PC-9 (cell line): ENCODE data around the gene SLAMF8. TPM values are rescaled to one million over a fixed set of nuclear protein-coding genes. Genes with fewer than 3 reads are reported as not detected.

Experiments
- BruUV-seq: library from RNA; stranded (reverse); fragments of 400-500 nt; replicated peaks from 2 replicates; lab custom pipeline; 2021; lab: Mats Ljungman, UMichigan
- CTCF ChIA-PET: fragments of 300-600 bp; sonication (Branson Sonifier 250); formaldehyde crosslinking; loops from one replicate; lab custom pipeline; 2022; ENCODE audit warnings: antibody characterized with exemption; lab: Charles Lee
- POLR2A ChIA-PET: fragments of 300-600 bp; sonication (Branson Sonifier 250); formaldehyde crosslinking; loops from one replicate; lab custom pipeline; 2022; ENCODE audit warnings: antibody characterized with exemption; ENCODE audit not compliant: unreplicated experiment; lab: Charles Lee
- DNase-seq, 2 experiments: peaks; one replicate each; pipeline versions ENCODE4 v3.0.0 to v3.0.0-alpha.2; 2015 to 2022; ENCODE audit warnings: mixed read lengths in 1 of 2
- H2AFZ ChIP-seq: fragments of 200-600 bp; sonication (generic); 2 replicates; pipeline ENCODE4 v1.8.1; 2017; ENCODE audit warnings: antibody characterized with exemption
- H3F3A ChIP-seq: fragments of 200-600 bp; sonication (generic); 2 replicates; pipeline ENCODE4 v1.8.1; 2017; ENCODE audit warnings: antibody characterized with exemption, mild to moderate bottlenecking, low read depth; ENCODE audit not compliant: insufficient read depth
- H3K27ac ChIP-seq: fragments of 200-600 bp; sonication (generic); 2 replicates; pipeline ENCODE4 v1.6.1; 2016; ENCODE audit warnings: mixed run types
- H3K27me3 ChIP-seq: fragments of 200-600 bp; sonication (generic); 2 replicates; pipeline ENCODE4 v1.6.1; 2016; ENCODE audit warnings: low read depth, mixed run types; ENCODE audit not compliant: insufficient read depth
- H3K36me3 ChIP-seq: fragments of 200-600 bp; sonication (generic); 2 replicates; pipeline ENCODE4 v1.6.1; 2016; ENCODE audit warnings: low read depth, mixed run types
- H3K4me1 ChIP-seq: fragments of 200-600 bp; sonication (generic); replicated peaks from 2 replicates; pipeline ENCODE4 v1.6.1; 2016; ENCODE audit warnings: mixed run types; ENCODE audit not compliant: insufficient read depth
- H3K4me2 ChIP-seq: fragments of 200-600 bp; sonication (generic); 2 replicates; pipeline ENCODE4 v1.6.1; 2017; ENCODE audit warnings: mixed run types
- H3K4me3 ChIP-seq: fragments of 200-600 bp; sonication (generic); 2 replicates; pipeline ENCODE4 v1.6.1; 2016; ENCODE audit warnings: mixed run types
- H3K79me2 ChIP-seq: fragments of 200-600 bp; sonication (generic); 2 replicates; pipeline ENCODE4 v1.6.1; 2017; ENCODE audit warnings: low read depth, mixed run types
- H3K9me2 ChIP-seq: fragments of 200-600 bp; sonication (generic); 2 replicates; pipeline ENCODE4 v1.8.1; 2017; ENCODE audit warnings: mild to moderate bottlenecking; ENCODE audit not compliant: insufficient read depth
- H3K9me3 ChIP-seq: fragments of 200-600 bp; sonication (generic); 2 replicates; pipeline ENCODE4 v1.8.1; 2016; ENCODE audit warnings: low read depth; ENCODE audit not compliant: insufficient read depth
- H4K20me1 ChIP-seq: fragments of 200-600 bp; sonication (generic); 2 replicates; pipeline ENCODE4 v1.8.1; 2017; ENCODE audit not compliant: insufficient read depth
- EZH2 ChIP-seq: fragments of 200-600 bp; sonication (generic); IDR thresholded peaks from 2 replicates; pipeline ENCODE4 v1.8.0; 2017; ENCODE audit warnings: antibody characterized with exemption, low read depth
- intact Hi-C: fragments of 100-400 bp; cut with micrococcal nuclease; formaldehyde crosslinking; loops from one replicate; pipeline ENCODE4 v1.10.0; 2022; ENCODE audit not compliant: unreplicated experiment
- total RNA-seq: library from RNA; stranded (reverse); gene quantifications from 2 replicates; pipeline ENCODE4 v1.2.3, GENCODE V29; 2021
- TF ChIP-seq, protein P1 (sequence below): fragments of 200-600 bp; sonication (generic); conservative IDR thresholded peaks from 2 replicates; pipeline ENCODE4 v1.6.1; 2017; ENCODE audit warnings: mixed run types, antibody characterized with exemption, mild to moderate bottlenecking, moderate library complexity

The SLAMF8 gene
- total RNA-seq, 1 experiment from 2014 or later: not detected

DNA sequence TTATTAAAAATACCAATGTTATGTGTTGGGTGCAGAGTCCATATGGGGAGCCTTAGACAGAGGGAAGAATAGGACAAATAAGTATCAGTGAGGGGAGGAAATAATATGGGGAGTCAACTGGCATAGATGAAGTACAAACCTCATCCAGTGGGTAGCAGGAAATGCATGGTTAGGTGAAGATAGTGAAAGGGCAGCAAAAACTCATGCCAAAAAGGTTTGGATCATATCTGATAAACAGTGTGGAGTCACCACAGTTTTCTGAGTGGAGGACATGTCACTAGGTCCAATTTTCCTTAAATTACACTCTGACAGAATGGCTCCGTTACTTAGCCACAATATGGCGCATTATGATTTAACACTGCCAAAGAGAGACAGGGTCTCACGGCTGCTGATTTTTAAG, 35.6 kb upstream of the SLAMF8 start:
- Histone ChIP-seq H3K4me2 (no peak overlapping the region), H3K27ac (no peak overlapping the region), H4K20me1 (no peaks in the 10 kb centered on the region), H2AFZ (no peak overlapping the region), H3K9me2 (no peaks in the 10 kb centered on the region), H3K36me3 (no peaks in the 10 kb centered on the region), H3F3A (no peaks in the 10 kb centered on the region), H3K79me2 (no peaks in the 10 kb centered on the region), H3K4me3 (no peak overlapping the region), H3K9me3 (no peaks in the 10 kb centered on the region), H3K27me3 (peaks cover 12% of the 10 kb centered on the region; the same call in 1 of the 2 replicates), H3K4me1 (no peaks in the 10 kb centered on the region)
- ChIA-PET CTCF (no interaction called here), POLR2A (no interaction called here)
- no peak for DNase-seq
- TF ChIP-seq, protein P1, sequence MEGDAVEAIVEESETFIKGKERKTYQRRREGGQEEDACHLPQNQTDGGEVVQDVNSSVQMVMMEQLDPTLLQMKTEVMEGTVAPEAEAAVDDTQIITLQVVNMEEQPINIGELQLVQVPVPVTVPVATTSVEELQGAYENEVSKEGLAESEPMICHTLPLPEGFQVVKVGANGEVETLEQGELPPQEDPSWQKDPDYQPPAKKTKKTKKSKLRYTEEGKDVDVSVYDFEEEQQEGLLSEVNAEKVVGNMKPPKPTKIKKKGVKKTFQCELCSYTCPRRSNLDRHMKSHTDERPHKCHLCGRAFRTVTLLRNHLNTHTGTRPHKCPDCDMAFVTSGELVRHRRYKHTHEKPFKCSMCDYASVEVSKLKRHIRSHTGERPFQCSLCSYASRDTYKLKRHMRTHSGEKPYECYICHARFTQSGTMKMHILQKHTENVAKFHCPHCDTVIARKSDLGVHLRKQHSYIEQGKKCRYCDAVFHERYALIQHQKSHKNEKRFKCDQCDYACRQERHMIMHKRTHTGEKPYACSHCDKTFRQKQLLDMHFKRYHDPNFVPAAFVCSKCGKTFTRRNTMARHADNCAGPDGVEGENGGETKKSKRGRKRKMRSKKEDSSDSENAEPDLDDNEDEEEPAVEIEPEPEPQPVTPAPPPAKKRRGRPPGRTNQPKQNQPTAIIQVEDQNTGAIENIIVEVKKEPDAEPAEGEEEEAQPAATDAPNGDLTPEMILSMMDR: no peak
- no peak for TF ChIP-seq EZH2
- intact Hi-C loops: loop anchor here (10.0 kb wide), 1 partner anchor 584 kb away; no protein-coding TSS in a partner anchor
- no TSS peak for BruUV-seq

DNA sequence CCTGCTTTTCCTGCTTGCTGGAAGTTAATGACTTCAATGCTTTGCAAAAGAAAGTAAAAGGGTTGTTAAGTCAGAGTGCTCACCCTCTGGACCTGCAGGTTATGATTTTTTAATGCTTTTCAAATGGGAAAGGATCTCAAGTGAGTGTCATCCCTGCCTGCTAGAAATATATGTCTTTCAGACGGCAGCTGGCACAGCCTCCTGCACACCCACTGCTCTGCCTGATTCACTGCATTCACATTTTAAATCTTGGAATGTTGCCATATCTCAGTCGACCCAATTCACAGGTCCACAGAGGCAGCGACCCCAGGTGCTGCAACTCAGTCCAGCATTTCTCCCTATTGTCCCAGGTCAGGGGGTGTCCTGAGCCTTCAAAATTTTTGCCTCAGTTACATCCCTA, 35.2 kb upstream of the SLAMF8 start:
- no TSS peak for BruUV-seq
- no peaks in the 10 kb centered on the region for H3K9me3 ChIP-seq
- no peaks in the 10 kb centered on the region for H3K4me1 ChIP-seq
- H3K36me3 ChIP-seq: no peaks in the 10 kb centered on the region
- H4K20me1 ChIP-seq: no peaks in the 10 kb centered on the region
- intact Hi-C loops: loop anchor here (10.0 kb wide), 1 partner anchor 583 kb away; no protein-coding TSS in a partner anchor
- no peak for TF ChIP-seq EZH2
- TF ChIP-seq, protein P1: no peak
- ChIA-PET CTCF (no interaction called here), POLR2A (no interaction called here)
- H2AFZ ChIP-seq: no peak overlapping the region
- no peak overlapping the region for H3K4me3 ChIP-seq
- H3K79me2 ChIP-seq: no peaks in the 10 kb centered on the region
- H3K4me2 ChIP-seq: no peak overlapping the region
- DNase-seq: no peak
- peaks cover 13% of the 10 kb centered on the region; the same call in 1 of the 2 replicates for H3K27me3 ChIP-seq
- H3K27ac ChIP-seq: no peak overlapping the region
- H3F3A ChIP-seq: no peaks in the 10 kb centered on the region
- no peaks in the 10 kb centered on the region for H3K9me2 ChIP-seq

DNA sequence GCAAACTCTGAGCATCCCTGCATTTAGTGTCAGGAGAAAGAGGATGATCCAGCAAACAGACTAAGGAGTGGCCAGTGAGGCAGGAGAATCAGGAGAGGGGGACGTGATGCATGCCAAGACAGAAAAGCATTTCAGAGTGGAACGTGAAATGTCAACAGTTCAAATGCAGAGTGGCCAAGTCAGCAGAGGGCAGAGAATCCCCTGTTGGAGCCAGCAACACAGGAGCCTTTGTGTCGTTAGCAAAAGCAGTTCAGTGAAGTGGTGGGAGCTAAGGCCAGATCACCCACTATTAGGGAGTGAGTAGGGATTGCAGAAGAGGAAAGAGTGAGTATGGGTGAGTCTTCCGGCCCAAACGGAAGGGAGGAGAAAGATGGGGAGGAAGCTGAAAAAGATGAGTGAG, 31.1 kb upstream of the SLAMF8 start:
- no peaks in the 10 kb centered on the region for H3K9me2 ChIP-seq
- no TSS peak for BruUV-seq
- peaks cover 24% of the 10 kb centered on the region for H3K27me3 ChIP-seq
- H3K4me2 ChIP-seq: no peak overlapping the region
- DNase-seq: no peak
- TF ChIP-seq, protein P1: no peak
- no peak for TF ChIP-seq EZH2
- H4K20me1 ChIP-seq: no peaks in the 10 kb centered on the region
- H3K36me3 ChIP-seq: no peaks in the 10 kb centered on the region
- no peak overlapping the region for H3K4me3 ChIP-seq
- H3K79me2 ChIP-seq: no peaks in the 10 kb centered on the region
- H3K27ac ChIP-seq: no peak overlapping the region
- no peaks in the 10 kb centered on the region for H3K4me1 ChIP-seq
- no peaks in the 10 kb centered on the region for H3K9me3 ChIP-seq
- intact Hi-C loops: loop anchor here (10.0 kb wide), 1 partner anchor 579 kb away; no protein-coding TSS in a partner anchor
- CTCF ChIA-PET: no interaction called here
- no peaks in the 10 kb centered on the region for H3F3A ChIP-seq
- POLR2A ChIA-PET: no interaction called here
- H2AFZ ChIP-seq: no peak overlapping the region
